Trophoblast cell (in vitro differentiated cells and primary cell): Measurements from ENCODE around the gene SLC27A1.

Source experiments
- DNase-seq, 2 donors: peaks; one replicate each; pipeline ENCODE4 v3.0.0-alpha.2; 2016
- H2AFZ ChIP-seq: 2 replicates; pipeline ENCODE4 v1.6.1; 2013; ENCODE audit warnings: low read length, moderate library complexity, mild to moderate bottlenecking; ENCODE audit not compliant: insufficient read depth, poor library complexity
- H2AK5ac ChIP-seq: 2 replicates; pipeline ENCODE4 v1.6.1; 2013; ENCODE audit warnings: mild to moderate bottlenecking, low read length
- H2BK120ac ChIP-seq: 2 replicates; pipeline ENCODE4 v1.6.1; 2013; ENCODE audit warnings: low read length, mild to moderate bottlenecking, moderate library complexity; ENCODE audit not compliant: insufficient read depth, poor library complexity
- H2BK12ac ChIP-seq: 2 replicates; pipeline ENCODE4 v1.6.1; 2013; ENCODE audit warnings: mild to moderate bottlenecking, low read length, moderate library complexity
- H2BK5ac ChIP-seq: 2 replicates; pipeline ENCODE4 v1.6.1; 2013; ENCODE audit warnings: low read length, low read depth, moderate library complexity, mild to moderate bottlenecking; ENCODE audit not compliant: poor library complexity
- H3K14ac ChIP-seq: 2 replicates; pipeline ENCODE4 v1.6.1; 2013; ENCODE audit warnings: mild to moderate bottlenecking, low read length
- H3K18ac ChIP-seq: 2 replicates; pipeline ENCODE4 v1.6.1; 2013; ENCODE audit warnings: mild to moderate bottlenecking, low read length
- H3K23ac ChIP-seq: 2 replicates; pipeline ENCODE4 v1.6.1; 2013; ENCODE audit warnings: low read length
- H3K27ac ChIP-seq: 2 replicates; pipeline ENCODE4 v1.5.1; 2013; ENCODE audit warnings: low read depth, mild to moderate bottlenecking, inconsistent platforms, low read length, moderate library complexity
- H3K27me3 ChIP-seq: 2 replicates; pipeline ENCODE4 v1.6.1; 2013; ENCODE audit warnings: inconsistent platforms, mild to moderate bottlenecking, low read length, moderate library complexity; ENCODE audit not compliant: insufficient read depth
- H3K36me3 ChIP-seq, 2 experiments: 1 replicate in 1 of 2; 2 replicates in 1 of 2; pipeline ENCODE4 v1.6.1; 2013; ENCODE audit warnings: low read length in 2 of 2, mild to moderate bottlenecking in 2 of 2, moderate library complexity in 1 of 2; ENCODE audit not compliant: insufficient read depth in 2 of 2, control insufficient read depth in 1 of 2
- H3K4ac ChIP-seq: 2 replicates; pipeline ENCODE4 v1.6.1; 2013; ENCODE audit warnings: low read depth, mild to moderate bottlenecking, low read length, moderate library complexity
- H3K4me1 ChIP-seq, 2 experiments: 1 replicate in 1 of 2; 2 replicates in 1 of 2; pipeline ENCODE4 v1.6.1; 2013; ENCODE audit warnings: low read length in 2 of 2, mild to moderate bottlenecking in 2 of 2, moderate library complexity in 1 of 2; ENCODE audit not compliant: insufficient read depth in 2 of 2, control insufficient read depth in 1 of 2
- H3K4me2 ChIP-seq: 2 replicates; pipeline ENCODE4 v1.6.1; 2013; ENCODE audit warnings: inconsistent platforms, mild to moderate bottlenecking, low read length, moderate library complexity
- H3K4me3 ChIP-seq: 2 replicates; pipeline ENCODE4 v1.5.1; 2013; ENCODE audit warnings: mild to moderate bottlenecking, low read depth, low read length, inconsistent platforms
- H3K79me1 ChIP-seq: one replicate; pipeline ENCODE4 v1.6.1; 2013; ENCODE audit warnings: low read length
- H3K79me2 ChIP-seq: 2 replicates; pipeline ENCODE4 v1.6.1; 2013; ENCODE audit warnings: low read length, mild to moderate bottlenecking; ENCODE audit not compliant: control insufficient read depth, insufficient read depth, poor library complexity
- H3K9ac ChIP-seq: 2 replicates; pipeline ENCODE4 v1.6.1; 2013; ENCODE audit warnings: mild to moderate bottlenecking, low read length
- H3K9me3 ChIP-seq: 2 replicates; pipeline ENCODE4 v1.6.1; 2013; ENCODE audit warnings: low read depth, mild to moderate bottlenecking, control low read depth, inconsistent platforms, low read length; ENCODE audit not compliant: insufficient read depth
- H4K12ac ChIP-seq: 2 replicates; pipeline ENCODE4 v1.6.1; 2013; ENCODE audit warnings: low read depth, mild to moderate bottlenecking, low read length, moderate library complexity
- H4K8ac ChIP-seq: 2 replicates; pipeline ENCODE4 v1.6.1; 2013; ENCODE audit warnings: low read depth, mild to moderate bottlenecking, low read length, moderate library complexity
- H4K91ac ChIP-seq: one replicate; pipeline ENCODE4 v1.6.1; 2013; ENCODE audit warnings: low read depth, mild to moderate bottlenecking, low read length, moderate library complexity
- WGBS: extraction: QIAGEN DNeasy Blood & Tissue Kit; methylation state at CpG from one replicate; pipeline ENCODE4 v1.1.7; 2013; ENCODE audit warnings: missing lambda C conversion rate; ENCODE audit not compliant: insufficient read length, insufficient coverage; ENCODE audit errors: extremely low coverage; 5-methylcytosine and 5-hydroxymethylcytosine counted together

Gene SLC27A1

GRCh38 chr19:17429641-17430113, 40.6 kb upstream of the SLC27A1 start:
- no peak overlapping the region for H4K12ac ChIP-seq

GRCh38 chr19:17431417-17431816, 38.9 kb upstream of the SLC27A1 start:
- Histone ChIP-seq H3K27ac (no peak overlapping the region), H4K8ac (no peak overlapping the region), H2BK12ac (no peak overlapping the region), H3K4me1 (no peaks in the 10 kb centered on the region), H3K14ac (no peak overlapping the region), H2BK5ac (no peak overlapping the region), H3K18ac (no peak overlapping the region), H4K12ac (no peak overlapping the region), H3K27me3 (no peaks in the 10 kb centered on the region), H2BK120ac (no peak overlapping the region), H3K36me3 (no peaks in the 10 kb centered on the region), H2AFZ (no peak overlapping the region), H3K4ac (no peak overlapping the region), H4K91ac (no peak overlapping the region), H3K23ac (no peak overlapping the region), H3K79me2 (no peaks in the 10 kb centered on the region), H3K9ac (no peak overlapping the region), H2AK5ac (no peak overlapping the region), H3K9me3 (peaks cover 4% of the 10 kb centered on the region), H3K79me1 (no peaks in the 10 kb centered on the region), H3K4me3 (no peak overlapping the region), H3K4me2 (no peak overlapping the region)
- no CpG with 5 or more reads among the region's 7 CpGs for WGBS
- DNase-seq = no peak

More at GRCh38 chr19:17429641-17430113, 40.6 kb upstream of the SLC27A1 start:
- no peak overlapping the region for H4K8ac ChIP-seq
- no peak for DNase-seq
- H3K9ac ChIP-seq = peak overlapping the region; percentile 49
- no peak overlapping the region for H4K91ac ChIP-seq
- H3K4me3 ChIP-seq = no peak overlapping the region
- H3K23ac ChIP-seq = no peak overlapping the region
- no peaks in the 10 kb centered on the region for H3K27me3 ChIP-seq
- H2BK120ac ChIP-seq = no peak overlapping the region
- H3K4me2 ChIP-seq = no peak overlapping the region
- no CpG with 5 or more reads among the region's 17 CpGs for WGBS
- no peaks in the 10 kb centered on the region for H3K36me3 ChIP-seq
- H3K4me1 ChIP-seq = peaks cover 0 to 5% of the 10 kb centered on the region in 2 experiments
- H3K4ac ChIP-seq = no peak overlapping the region
- no peak overlapping the region for H3K18ac ChIP-seq
- H2BK5ac ChIP-seq = no peak overlapping the region
- no peak overlapping the region for H3K27ac ChIP-seq
- no peak overlapping the region for H3K14ac ChIP-seq
- no peaks in the 10 kb centered on the region for H3K79me2 ChIP-seq
- H3K79me1 ChIP-seq = no peaks in the 10 kb centered on the region
- no peak overlapping the region for H2BK12ac ChIP-seq
- H2AFZ ChIP-seq = no peak overlapping the region
- H3K9me3 ChIP-seq = no peaks in the 10 kb centered on the region
- no peak overlapping the region for H2AK5ac ChIP-seq

- Histone ChIP-seq H3K4me2 (no peak overlapping the region), H3K18ac (no peak overlapping the region), H3K79me1 (no peaks in the 10 kb centered on the region), H4K8ac (no peak overlapping the region), H3K4me3 (no peak overlapping the region), H3K27ac (no peak overlapping the region), H4K12ac (no peak overlapping the region), H2BK5ac (no peak overlapping the region), H3K9ac (no peak overlapping the region), H3K14ac (no peak overlapping the region), H3K23ac (no peak overlapping the region), H3K4me1 (no peaks in the 10 kb centered on the region), H3K9me3 (peaks cover 4% of the 10 kb centered on the region), H4K91ac (no peak overlapping the region), H2AK5ac (no peak overlapping the region), H2BK120ac (no peak overlapping the region), H3K36me3 (no peaks in the 10 kb centered on the region), H3K27me3 (no peaks in the 10 kb centered on the region), H3K4ac (no peak overlapping the region), H2BK12ac (no peak overlapping the region), H2AFZ (no peak overlapping the region), H3K79me2 (no peaks in the 10 kb centered on the region)
- no peak for DNase-seq
- WGBS = no CpG with 5 or more reads among the region's 7 CpGs
These were observed 35.1 kb upstream of the SLC27A1 start for GRCh38 chr19:17435218-17435617.

GRCh38 chr19:17436094-17436873, 34.0 kb upstream of the SLC27A1 start:
- Histone ChIP-seq H3K14ac (no peak overlapping the region), H3K18ac (no peak overlapping the region), H3K4me3 (no peak overlapping the region), H4K8ac (no peak overlapping the region), H2AK5ac (no peak overlapping the region), H3K9me3 (peaks cover 4% of the 10 kb centered on the region), H2BK120ac (no peak overlapping the region), H4K12ac (no peak overlapping the region), H3K23ac (no peak overlapping the region), H2BK12ac (no peak overlapping the region), H3K79me1 (no peaks in the 10 kb centered on the region), H3K4me2 (no peak overlapping the region), H3K79me2 (no peaks in the 10 kb centered on the region), H3K27ac (no peak overlapping the region), H3K4me1 (no peaks in the 10 kb centered on the region), H2AFZ (no peak overlapping the region), H4K91ac (no peak overlapping the region), H3K4ac (no peak overlapping the region), H2BK5ac (no peak overlapping the region), H3K9ac (no peak overlapping the region), H3K27me3 (no peaks in the 10 kb centered on the region), H3K36me3 (no peaks in the 10 kb centered on the region)
- WGBS = no CpG with 5 or more reads among the region's 25 CpGs
- peak in 1 of 2 donors; percentile 47 for DNase-seq
